HepG2 (cell line): ENCODE results near the gene CAPN8.

Experiments
- ATF3 ChIP-seq: sonication (generic); formaldehyde crosslinking; IDR thresholded peaks from 2 replicates; pipeline ENCODE4 v1.4.0; 2020; ENCODE audit warnings: missing genetic modification reagents
- CTCF ChIP-seq: sonication (generic); formaldehyde crosslinking; IDR thresholded peaks from 2 replicates; pipeline ENCODE4 v1.5.0; 2020; ENCODE audit warnings: mild to moderate bottlenecking, missing genetic modification reagents, moderate library complexity
- HDAC6 ChIP-seq: fragments of 200-600 bp; sonication (generic); IDR thresholded peaks from 2 replicates; pipeline ENCODE4 v1.7.0; 2017; ENCODE audit warnings: mild to moderate bottlenecking, antibody characterized with exemption, low read length, low read depth
- ZNF784 ChIP-seq: sonication (generic); formaldehyde crosslinking; IDR thresholded peaks from 2 replicates; pipeline ENCODE4 v1.5.1; 2020; ENCODE audit warnings: missing genetic modification reagents, mild to moderate bottlenecking, borderline replicate concordance

- no peak for TF ChIP-seq CTCF (CRISPR knock-in tag)
- no peak for TF ChIP-seq ZNF784 (CRISPR knock-in tag)
- no peak for TF ChIP-seq ATF3 (CRISPR knock-in tag)
- TF ChIP-seq HDAC6, result no peak
Measured at GRCh38 chr1:223711747-223712193, 46.3 kb upstream of the CAPN8 start.
